Keratinocyte (primary cell): ENCODE data around the gene SMG7. TPM values are rescaled to one million over a fixed set of nuclear protein-coding genes. Genes with fewer than 3 reads are reported as not detected.

ENCODE experiments used
- DNase-seq: peaks from one replicate; pipeline ENCODE4 v3.0.0-alpha.2; 2011; ENCODE audit warnings: low read depth, missing footprints, low spot score
- FAIRE-seq: peaks from 2 replicates; lab custom pipeline; 2011; peaks lifted over from hg19 to GRCh38; lab: Jason Lieb, UNC
- H2AFZ ChIP-seq: 2 replicates; pipeline ENCODE4 v1.6.0; 2012; ENCODE audit warnings: low read length, control low read depth, inconsistent platforms; ENCODE audit not compliant: control insufficient read depth
- H3K27ac ChIP-seq: 2 replicates; pipeline ENCODE4 v1.5.1; 2011; ENCODE audit warnings: low read length; ENCODE audit not compliant: control insufficient read depth, insufficient read depth
- H3K27me3 ChIP-seq: 3 replicates; pipeline ENCODE4 v1.6.0; 2011; ENCODE audit warnings: low read length; ENCODE audit not compliant: control insufficient read depth, insufficient read depth; ENCODE audit errors: extremely low read depth
- H3K36me3 ChIP-seq, 2 experiments: 2 replicates in 1 of 2; 3 replicates in 1 of 2; pipeline ENCODE4 v1.5.1; 2011; ENCODE audit warnings: low read length in 2 of 2, mild to moderate bottlenecking in 1 of 2; ENCODE audit not compliant: control insufficient read depth in 2 of 2, insufficient read depth in 2 of 2; ENCODE audit errors: extremely low read depth in 1 of 2
- H3K4me1 ChIP-seq: 3 replicates; pipeline ENCODE4 v1.5.1; 2011; ENCODE audit warnings: low read length; ENCODE audit not compliant: control insufficient read depth, insufficient read depth; ENCODE audit errors: extremely low read depth
- H3K4me2 ChIP-seq: 3 replicates; pipeline ENCODE4 v1.6.0; 2011; ENCODE audit warnings: low read depth, low read length; ENCODE audit not compliant: control insufficient read depth, insufficient read depth; ENCODE audit errors: extremely low read depth
- H3K4me3 ChIP-seq, 3 experiments: fragments of 200-600 bp in 1 of 3; sonication (generic) in 1 of 3; 2 replicates in 2 of 3; 3 replicates in 1 of 3; pipeline ENCODE4 v1.5.1; 2011 to 2016; ENCODE audit warnings: low read length in 3 of 3, mild to moderate bottlenecking in 3 of 3, control low read depth in 2 of 3, inconsistent platforms in 1 of 3, low read depth in 1 of 3, mixed read lengths in 1 of 3, mixed run types in 1 of 3, moderate library complexity in 1 of 3; ENCODE audit not compliant: control insufficient read depth in 2 of 3, insufficient read depth in 2 of 3; ENCODE audit errors: extremely low read depth in 1 of 3
- H3K79me2 ChIP-seq: 2 replicates; pipeline ENCODE4 v1.6.0; 2012; ENCODE audit warnings: low read length; ENCODE audit not compliant: control insufficient read depth, insufficient read depth
- H3K9ac ChIP-seq: 3 replicates; pipeline ENCODE4 v1.6.0; 2011; ENCODE audit warnings: low read length; ENCODE audit not compliant: control insufficient read depth, insufficient read depth; ENCODE audit errors: extremely low read depth
- H3K9me1 ChIP-seq: 3 replicates; pipeline ENCODE4 v1.6.0; 2011; ENCODE audit warnings: low read length; ENCODE audit not compliant: control insufficient read depth, insufficient read depth; ENCODE audit errors: extremely low read depth
- H3K9me3 ChIP-seq: 2 replicates; pipeline ENCODE4 v1.5.1; 2012; ENCODE audit warnings: low read depth, low read length; ENCODE audit not compliant: control insufficient read depth
- H4K20me1 ChIP-seq: 3 replicates; pipeline ENCODE4 v1.6.0; 2011; ENCODE audit warnings: low read length; ENCODE audit not compliant: control insufficient read depth, insufficient read depth; ENCODE audit errors: extremely low read depth
- CTCF ChIP-seq, 3 experiments: IDR thresholded peaks in 1 of 3; conservative IDR thresholded peaks in 1 of 3; optimal IDR thresholded peaks in 1 of 3; 2 replicates in 2 of 3; 3 replicates in 1 of 3; pipeline versions ENCODE3 to v1.5.1; 2011; ENCODE audit warnings: low read length in 3 of 3, mild to moderate bottlenecking in 3 of 3, moderate library complexity in 2 of 3, control low read depth in 1 of 3, inconsistent platforms in 1 of 3; ENCODE audit not compliant: insufficient read depth in 2 of 3; ENCODE audit errors: extremely low read depth in 1 of 3
- EZH2 ChIP-seq: IDR thresholded peaks from one replicate; pipeline ENCODE4 v1.6.1; 2012; ENCODE audit warnings: inconsistent platforms, mild to moderate bottlenecking, low read length, moderate library complexity
- dilution Hi-C: fragments of 300-500 bp; cut with MboI; formaldehyde crosslinking; loops from one replicate; pipeline ENCODE4 v1.7.0; 2020; ENCODE audit warnings: low sequenced_read_pairs; ENCODE audit not compliant: extremely low pct_ligation_motif_present
- polyA plus RNA-seq, 5 experiments: library from polyadenylated mRNA; depleted of rRNA in 3 of 5; stranded (reverse) in 3 of 5; stranded (forward) in 1 of 5; unstranded in 1 of 5; fragments of >200 nt; gene quantifications; 1 replicate in 1 of 5; 2 replicates in 3 of 5; 3 replicates in 1 of 5; pipeline versions ENCODE4 v1.2.1 to v1.2.3, GENCODE V29; 2011 to 2012; ENCODE audit warnings: missing spikeins in 2 of 5, low read depth in 1 of 5, low replicate concordance in 1 of 5

The SMG7 gene
- polyA plus RNA-seq, 1 donor (not counting 4 experiments of a cell fraction or from before 2014, with no cell fraction given) = 38.2 TPM

DNA sequence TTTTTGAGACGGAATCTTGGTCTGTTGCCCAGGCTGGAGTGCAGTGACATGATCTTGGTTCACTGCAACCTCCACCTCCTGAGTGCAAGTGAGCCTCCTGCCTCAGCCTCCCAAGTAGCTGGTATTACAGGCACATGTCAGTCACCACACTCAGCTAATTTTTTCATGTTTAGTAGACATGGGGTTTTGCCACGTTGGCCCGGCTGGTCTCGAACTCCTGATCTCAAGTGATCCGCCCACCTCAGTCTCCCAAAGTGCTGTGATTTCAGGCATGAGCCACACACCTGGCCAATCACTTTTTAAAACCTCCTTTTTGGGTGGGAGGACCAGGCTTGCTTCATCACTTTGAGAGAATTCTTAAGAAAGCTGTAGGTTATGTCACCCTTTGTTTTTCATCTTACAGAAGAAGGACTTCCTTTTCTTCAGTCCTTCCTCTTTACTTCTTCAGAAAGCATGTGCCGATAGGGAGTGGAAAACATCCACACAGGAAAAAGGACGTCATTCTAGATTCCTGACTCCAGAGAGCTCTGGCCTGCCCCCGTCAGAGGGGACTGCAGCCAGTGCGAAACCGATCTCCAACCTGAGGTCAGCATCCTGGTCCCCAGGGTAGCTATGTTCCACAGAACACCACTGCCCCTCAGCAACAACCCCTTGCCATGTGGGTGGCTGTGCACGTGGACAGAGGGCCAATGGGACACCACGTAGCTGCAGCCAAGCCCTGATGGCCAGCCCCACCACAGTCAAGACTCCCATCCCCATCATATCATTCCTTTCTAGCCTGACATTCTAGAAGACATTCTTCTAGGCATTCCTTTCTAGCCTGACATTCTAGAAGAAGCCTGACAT is 96.1 kb downstream of the SMG7 start:
- Histone ChIP-seq H4K20me1 (no peaks in the 10 kb centered on the region), H3K9ac (no peak overlapping the region), H3K27me3 (no peaks in the 10 kb centered on the region), H3K9me3 (no peaks in the 10 kb centered on the region), H3K36me3 (peaks cover 0 to 2% of the 10 kb centered on the region in 2 experiments), H3K4me1 (peaks cover 12% of the 10 kb centered on the region), H3K9me1 (no peaks in the 10 kb centered on the region), H3K4me3 (no peak overlapping the region), H3K27ac (no peak overlapping the region), H3K4me2 (no peak overlapping the region), H2AFZ (no peak overlapping the region), H3K79me2 (no peaks in the 10 kb centered on the region)
- no peak for DNase-seq
- no peak for TF ChIP-seq CTCF (optimal IDR thresholded peaks at IDR 0.05 in 1 of 3, IDR thresholded peaks at IDR 0.05 in 1 of 3, conservative IDR thresholded peaks at IDR 0.05 in 1 of 3; ENCODE audit: extremely low read depth in 1 of 3, insufficient read depth in 2 of 3, low read length in 3 of 3)
- no peak for TF ChIP-seq EZH2
- dilution Hi-C loops = no loop called here
- FAIRE-seq = no peak

DNA sequence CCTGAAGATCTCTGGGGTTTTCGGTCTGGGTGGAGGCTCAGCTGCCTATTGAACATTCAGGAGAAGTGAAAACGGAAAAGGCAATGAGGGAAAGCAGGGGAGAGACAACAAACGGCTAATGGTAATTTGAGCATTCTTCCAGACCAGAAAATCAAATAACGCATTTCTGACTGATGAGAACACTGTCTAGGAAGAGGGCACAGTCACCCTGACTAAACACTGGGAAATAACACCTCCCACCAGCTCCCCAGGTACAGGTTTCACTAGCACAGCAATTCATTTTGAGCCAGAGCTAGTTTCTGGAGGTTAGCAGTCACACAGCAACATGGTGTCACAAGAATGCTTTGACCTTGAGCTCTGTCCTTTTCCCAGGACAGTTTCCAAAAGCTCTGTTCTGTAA is 96.8 kb downstream of the SMG7 start:
- peaks cover 0 to 2% of the 10 kb centered on the region in 2 experiments for H3K36me3 ChIP-seq
- no peaks in the 10 kb centered on the region for H4K20me1 ChIP-seq
- H3K9me3 ChIP-seq = no peaks in the 10 kb centered on the region
- no peak overlapping the region for H3K27ac ChIP-seq
- no peaks in the 10 kb centered on the region for H3K27me3 ChIP-seq
- dilution Hi-C loops = no loop called here
- no peaks in the 10 kb centered on the region for H3K9me1 ChIP-seq
- peaks cover 12% of the 10 kb centered on the region for H3K4me1 ChIP-seq
- TF ChIP-seq CTCF (optimal IDR thresholded peaks at IDR 0.05 in 1 of 3, IDR thresholded peaks at IDR 0.05 in 1 of 3, conservative IDR thresholded peaks at IDR 0.05 in 1 of 3; ENCODE audit: extremely low read depth in 1 of 3, insufficient read depth in 2 of 3, low read length in 3 of 3) = no peak
- TF ChIP-seq EZH2 = no peak
- FAIRE-seq (no peak), DNase-seq (no peak)
- no peak overlapping the region for H3K9ac ChIP-seq
- H3K79me2 ChIP-seq = no peaks in the 10 kb centered on the region
- H2AFZ ChIP-seq = no peak overlapping the region
- no peak overlapping the region for H3K4me3 ChIP-seq
- no peak overlapping the region for H3K4me2 ChIP-seq
